Skin of body (tissue), 2 donors: Measurements from ENCODE around the gene MMP24OS. TPM values are rescaled to one million over a fixed set of nuclear protein-coding genes. Genes with fewer than 3 reads are reported as not detected.

Experiments
- DNase-seq: peaks from one replicate; lab custom pipeline; 2025; lab: John Stamatoyannopoulos, UW
- total RNA-seq: library from RNA; depleted of rRNA; stranded (reverse); fragments of >200 nt; gene quantifications from one replicate; pipeline ENCODE4 v1.2.3, GENCODE V29; 2014

MMP24OS gene
- total RNA-seq, 1 donor from 2014 or later = 15.7 TPM

GRCh38 chr20:35306931-35307517, 29.1 kb upstream of the MMP24OS start:
- no peak for DNase-seq

DNA sequence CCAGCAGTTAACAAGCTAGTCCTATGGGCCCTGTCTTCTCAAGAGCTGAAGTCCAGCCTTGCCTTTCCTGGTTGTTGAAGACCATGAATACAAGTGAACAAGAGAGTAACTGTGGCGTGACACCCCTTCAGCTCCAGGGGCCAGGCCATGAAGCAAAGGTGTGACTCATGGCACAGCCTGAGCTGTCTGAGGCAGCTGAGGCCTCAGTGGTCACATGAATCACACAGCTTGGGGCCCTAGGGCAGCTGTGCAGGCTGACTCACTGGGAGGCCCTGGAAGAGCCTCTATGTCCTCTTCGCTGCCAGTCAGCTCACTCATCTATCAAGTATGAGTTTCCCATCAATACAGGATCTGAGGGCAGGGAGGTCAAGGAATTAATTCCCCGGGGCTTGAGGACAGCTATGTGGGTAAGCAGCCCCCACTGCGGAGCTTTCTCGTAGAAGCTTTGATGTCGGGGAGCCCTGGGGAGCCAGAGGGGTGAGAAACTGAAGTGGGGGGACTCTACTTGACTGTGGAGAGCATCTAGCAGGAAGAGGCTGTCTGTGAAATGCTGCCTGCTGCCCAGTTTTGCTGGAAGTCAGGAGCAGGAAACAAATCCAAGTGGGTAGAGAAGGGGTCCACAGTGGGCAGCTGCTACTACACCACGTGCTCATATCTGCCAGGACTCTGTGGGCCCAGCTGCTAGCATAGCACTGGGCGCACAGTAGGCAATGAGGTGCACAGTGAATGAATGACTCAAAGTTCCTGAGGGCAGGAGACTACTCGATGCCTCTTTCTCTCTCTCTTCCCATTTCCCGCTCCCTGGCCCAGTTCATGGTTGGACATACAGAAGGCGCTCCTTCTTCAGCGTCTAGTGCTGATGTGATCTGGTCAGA, 28.0 kb upstream of the MMP24OS start:
- DNase-seq = no peak

DNA sequence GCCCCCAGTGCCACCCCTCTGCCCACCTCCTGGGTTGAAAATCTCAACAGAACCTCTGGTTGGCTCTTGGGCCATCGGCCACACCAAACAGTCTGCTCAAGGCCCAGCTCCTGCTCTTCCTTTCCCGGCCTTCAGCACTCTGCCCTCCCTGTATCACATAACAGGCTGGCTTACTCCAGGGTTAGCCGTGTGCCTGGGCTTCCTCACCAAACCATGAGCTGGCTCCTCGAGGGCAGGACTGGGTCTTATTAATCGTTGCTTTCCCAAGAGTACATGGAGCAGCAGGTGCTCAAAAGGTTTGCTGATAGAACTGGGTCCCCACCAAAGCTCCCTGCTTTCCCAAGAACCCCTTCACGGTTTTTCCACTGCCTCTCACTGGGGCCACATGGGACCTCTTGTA, 27.0 kb upstream of the MMP24OS start:
- DNase-seq = no peak

GRCh38 chr20:35303735-35304491, 26.0 kb upstream of the MMP24OS start:
- DNase-seq = no peak

DNA sequence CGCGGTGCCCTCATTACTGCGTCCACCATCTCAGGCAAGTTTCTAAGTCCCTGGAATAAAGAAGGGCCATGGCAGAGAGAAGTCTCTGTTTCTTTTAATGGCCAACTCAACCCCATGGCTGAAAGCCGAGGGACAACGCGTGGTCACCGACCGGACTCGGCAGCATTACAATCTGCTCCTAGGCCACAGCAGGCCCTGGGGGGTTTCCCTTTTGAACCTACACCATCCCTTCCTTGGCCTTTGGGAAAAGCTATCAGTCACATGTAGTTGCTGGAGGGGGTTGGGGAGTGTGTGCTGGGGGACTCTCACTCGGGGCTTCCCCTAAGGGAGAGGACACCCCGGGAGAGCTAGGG, 25.4 kb upstream of the MMP24OS start:
- no peak for DNase-seq

DNA sequence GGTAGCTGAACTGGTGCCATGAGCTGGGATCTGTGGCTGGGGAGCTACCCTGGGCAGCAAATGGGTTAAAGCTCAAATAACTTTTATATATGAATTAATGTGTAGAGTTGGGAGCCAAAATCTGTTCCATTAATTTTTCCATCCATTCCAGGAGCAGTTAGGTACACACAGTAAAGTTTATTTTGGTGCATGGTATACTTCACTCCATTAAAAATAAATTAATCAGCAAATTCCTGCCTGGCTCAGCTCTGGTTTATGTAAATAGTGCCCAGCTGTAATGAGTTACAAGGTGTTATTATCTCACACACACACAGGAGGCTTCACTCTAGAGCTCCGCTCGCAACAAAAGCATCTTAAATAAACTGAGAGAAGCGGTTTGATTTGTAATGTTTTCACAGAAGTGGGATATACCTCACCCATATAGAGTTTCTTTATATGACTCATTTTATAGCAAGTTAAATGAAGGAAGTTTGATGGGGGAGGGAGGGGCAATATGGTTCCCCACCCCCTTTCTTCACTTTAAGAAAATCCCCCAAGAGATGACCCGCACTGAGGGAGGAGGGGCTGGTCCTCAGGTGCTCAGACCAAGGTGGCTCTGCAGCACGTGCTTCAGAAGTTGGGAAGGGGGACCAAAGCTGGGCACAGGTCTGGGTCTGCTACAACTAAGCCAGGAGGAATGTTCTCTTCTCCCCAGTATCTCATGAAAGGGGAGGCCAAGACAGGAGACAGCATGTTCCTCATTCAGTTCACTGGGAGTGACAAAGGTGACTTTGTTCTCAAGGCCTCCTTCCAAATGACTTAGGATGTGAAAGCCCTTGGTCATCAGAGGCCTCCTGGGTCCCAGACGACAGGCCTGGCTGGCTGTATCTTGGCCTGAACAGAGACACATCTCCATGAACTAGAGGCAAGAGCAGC, 24.8 kb upstream of the MMP24OS start:
- DNase-seq = no peak

- no peak for DNase-seq
Observed at GRCh38 chr20:35301426-35301825, 23.5 kb upstream of the MMP24OS start.

DNA sequence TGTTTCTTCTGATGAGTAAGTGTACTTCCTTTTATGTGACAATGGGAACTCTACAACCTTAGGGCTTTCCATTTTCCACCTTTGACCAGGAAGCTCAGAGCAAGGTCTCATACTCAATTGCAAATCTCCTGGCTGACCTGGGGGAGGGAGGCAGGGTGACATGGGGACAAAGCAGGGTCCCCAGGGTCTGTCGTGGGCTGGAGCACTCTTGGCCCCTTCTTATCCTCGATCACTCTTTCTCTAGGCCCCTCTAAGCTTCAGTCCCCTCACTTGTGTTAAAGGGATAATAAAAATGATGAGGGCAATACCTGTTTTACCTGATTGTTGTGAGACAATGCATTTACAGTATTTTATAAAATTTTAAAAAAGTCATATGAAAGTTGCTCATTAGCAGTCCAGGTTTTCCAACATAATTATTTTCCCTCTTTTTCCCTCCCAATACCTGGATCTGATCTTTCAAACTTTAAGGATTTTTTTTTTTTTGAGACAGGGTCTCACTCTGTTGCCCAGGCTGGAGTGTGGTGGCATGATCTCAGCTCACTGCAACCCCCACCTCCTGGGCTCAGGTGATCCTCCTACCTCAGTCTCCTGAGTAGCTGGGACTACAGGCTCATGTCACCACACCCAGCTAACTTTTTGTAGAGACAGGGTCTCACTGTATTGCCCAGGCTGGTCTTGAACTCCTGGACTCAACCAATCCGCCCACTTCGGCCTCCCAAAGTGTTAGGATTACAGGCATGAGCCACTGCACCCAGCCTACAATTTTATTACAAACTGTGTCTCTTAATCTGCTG, 22.7 kb upstream of the MMP24OS start:
- no peak for DNase-seq

GRCh38 chr20:35299780-35300179, 21.9 kb upstream of the MMP24OS start:
- DNase-seq = no peak

- DNase-seq = no peak
Observed at GRCh38 chr20:35298264-35298663, 20.3 kb upstream of the MMP24OS start.

- DNase-seq = no peak
Observed at GRCh38 chr20:35297740-35298139, 19.8 kb upstream of the MMP24OS start.

- no peak for DNase-seq
Observed at GRCh38 chr20:35297155-35297554, 19.2 kb upstream of the MMP24OS start.

GRCh38 chr20:35296101-35296554, 18.2 kb upstream of the MMP24OS start:
- DNase-seq = no peak

DNA sequence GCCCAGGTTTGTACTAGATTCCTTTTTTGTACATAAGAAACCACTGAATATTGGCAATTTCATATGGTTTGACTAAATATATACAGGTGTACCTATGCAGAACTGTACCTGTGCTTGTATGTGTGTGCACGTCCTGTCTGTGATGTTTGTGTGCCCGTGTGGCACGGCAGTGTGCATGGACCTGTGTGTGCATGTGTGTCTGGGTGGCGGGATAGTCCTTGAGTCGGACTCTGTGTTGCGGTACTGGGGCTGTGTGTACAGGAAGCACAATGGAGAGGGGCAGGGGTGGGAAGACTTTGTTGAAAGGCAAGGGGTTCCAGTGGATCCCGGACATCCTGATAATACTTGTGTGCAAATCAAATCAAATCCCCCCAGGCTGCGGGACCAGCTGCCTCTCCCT, 17.8 kb upstream of the MMP24OS start:
- no peak for DNase-seq

DNA sequence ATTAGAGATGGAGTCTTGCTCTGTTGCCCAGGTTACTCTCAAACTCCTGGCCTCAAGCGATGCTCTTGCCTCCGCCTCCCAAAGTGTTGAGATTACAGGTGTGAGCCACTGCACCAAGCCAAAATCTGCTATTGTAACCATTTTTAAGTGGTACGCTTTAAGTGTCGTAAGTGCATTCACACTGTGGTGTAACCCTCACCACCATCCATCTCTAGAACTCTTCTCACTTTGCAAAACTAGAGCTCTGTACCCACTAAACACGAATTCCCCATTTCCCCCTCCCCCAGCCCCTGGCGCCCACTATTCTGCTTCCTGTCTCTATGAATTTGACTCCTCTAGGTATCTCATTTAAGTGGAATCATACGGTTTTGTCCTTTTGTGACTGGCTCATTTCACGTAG, 17.1 kb upstream of the MMP24OS start:
- DNase-seq = no peak

GRCh38 chr20:35294293-35294685, 16.4 kb upstream of the MMP24OS start:
- no peak for DNase-seq

DNA sequence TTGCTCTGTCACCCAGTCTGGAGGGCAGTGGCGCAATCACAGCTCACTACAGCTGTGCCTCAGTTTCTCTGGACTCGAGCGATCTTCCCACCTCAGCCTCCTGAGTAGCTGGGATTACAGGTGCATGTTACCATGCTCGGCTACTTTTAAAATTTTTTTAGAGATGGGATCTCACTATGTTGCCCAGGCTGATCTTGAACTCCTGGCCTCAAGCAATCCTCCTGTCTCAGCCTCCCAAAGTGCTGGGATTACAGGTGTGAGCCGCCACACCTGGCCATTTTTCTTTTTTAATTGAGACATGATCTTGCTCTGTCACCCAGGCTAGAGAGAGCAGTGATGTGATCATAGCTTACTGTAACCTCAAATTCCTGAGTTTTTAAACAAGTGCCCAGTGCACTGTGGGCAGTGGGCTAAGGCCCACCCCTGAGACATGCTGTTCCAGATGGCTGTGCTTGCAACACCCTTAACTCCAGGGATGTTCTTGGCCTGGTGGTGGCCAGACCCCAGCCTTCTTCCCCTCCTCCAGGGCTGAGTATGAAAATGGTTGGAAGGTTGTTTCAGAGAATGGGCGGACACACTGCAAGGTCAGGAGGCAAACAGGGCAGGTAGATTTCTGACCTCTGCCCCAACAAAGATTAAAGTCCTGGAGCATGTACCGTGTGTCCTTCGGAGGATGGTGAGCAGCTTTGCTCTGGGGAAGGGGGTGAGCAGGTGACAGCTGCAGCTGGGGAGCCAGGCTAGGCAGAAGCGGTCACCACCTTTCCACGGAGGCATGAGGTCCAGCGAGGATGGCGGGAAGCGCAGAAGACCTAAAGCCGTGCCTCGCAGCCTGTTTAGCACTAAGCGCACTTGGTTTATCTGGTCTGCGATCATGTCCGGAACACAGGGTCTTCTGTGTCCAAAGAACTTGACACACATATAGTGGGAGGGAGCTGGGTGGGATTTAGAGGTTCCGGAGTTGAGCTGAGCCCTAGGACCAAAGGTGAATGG, 15.7 kb upstream of the MMP24OS start:
- DNase-seq = no peak

DNA sequence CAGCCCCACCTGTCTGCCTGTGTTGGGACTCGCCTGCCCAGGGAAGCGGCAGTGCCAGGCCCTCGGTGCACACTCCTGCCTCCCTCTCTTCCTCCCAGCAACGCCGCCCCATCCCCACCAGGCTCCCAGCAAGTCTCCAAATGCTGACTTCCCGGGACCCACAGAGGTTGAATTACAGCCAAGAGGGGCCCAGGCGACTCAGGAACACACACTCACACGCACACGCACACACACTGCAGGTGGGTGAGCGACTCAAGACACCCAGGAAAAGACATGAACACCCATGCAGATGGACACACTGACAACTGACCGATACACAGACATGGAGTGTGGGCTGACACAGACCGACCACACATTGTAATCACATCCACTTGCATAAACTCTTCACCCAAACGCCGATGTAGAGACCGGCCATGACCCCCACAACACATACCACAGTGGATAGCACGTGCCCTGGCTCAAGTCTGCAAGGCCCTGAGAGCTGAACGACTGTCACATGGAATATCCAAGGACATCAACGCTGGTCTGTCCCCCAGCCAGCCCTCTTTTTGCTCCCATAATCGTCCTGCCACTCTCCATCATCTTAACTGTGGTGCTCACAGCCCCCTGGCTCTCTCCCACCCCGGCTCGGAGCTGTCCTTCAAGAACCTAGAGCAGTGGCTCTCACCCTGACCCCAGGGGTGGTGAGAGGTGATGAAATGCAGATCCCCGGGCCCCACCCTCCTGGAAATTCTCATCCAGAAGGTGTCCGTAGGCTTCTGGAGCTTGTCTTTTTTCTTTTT, 14.8 kb upstream of the MMP24OS start:
- no peak for DNase-seq
